ENCODE data around the gene SASS6.
"Not testable (repeated sequence)": the region's sequence is repeated elsewhere in the genome, so short reads cannot be mapped to it uniquely, and the experiment has no call there.

SASS6 gene

GRCh38 chr1:100100202-100100601 lies 32.5 kb downstream of the SASS6 start:
- DNase-seq, result no peak

- no peak for DNase-seq
Measured at GRCh38 chr1:100090471-100090870, 42.3 kb downstream of the SASS6 start.

- DNase-seq, result no peak
Measured at GRCh38 chr1:100089082-100089481, 43.6 kb downstream of the SASS6 start.

- no peak for DNase-seq
Measured at GRCh38 chr1:100087396-100087795, 45.3 kb downstream of the SASS6 start.

- DNase-seq, result no peak
Measured at GRCh38 chr1:100080331-100080730, 52.4 kb downstream of the SASS6 start.

GRCh38 chr1:100077531-100077930 lies 55.2 kb downstream of the SASS6 start:
- no peak for DNase-seq

- peak; percentile 29 for DNase-seq
Measured at GRCh38 chr1:100076744-100077143, 56.0 kb downstream of the SASS6 start.

- no peak for DNase-seq
Measured at GRCh38 chr1:100076319-100076718, 56.4 kb downstream of the SASS6 start.

- peak; percentile 26 for DNase-seq
Measured at GRCh38 chr1:100075773-100076172, 57.0 kb downstream of the SASS6 start.

- DNase-seq, result no peak
Measured at GRCh38 chr1:100074604-100075395, 57.9 kb downstream of the SASS6 start.

- no peak for DNase-seq
Measured at GRCh38 chr1:100073531-100073930, 59.2 kb downstream of the SASS6 start.

GRCh38 chr1:100070201-100070939 lies 62.4 kb downstream of the SASS6 start:
- DNase-seq, result no peak

GRCh38 chr1:100065969-100066227 lies 66.8 kb downstream of the SASS6 start:
- DNase-seq, result no peak

GRCh38 chr1:100065183-100065968 lies 67.4 kb downstream of the SASS6 start:
- no peak for DNase-seq

GRCh38 chr1:100061681-100062080 lies 71.0 kb downstream of the SASS6 start:
- DNase-seq, result no peak

GRCh38 chr1:100053727-100054126 lies 79.0 kb downstream of the SASS6 start:
- no peak for DNase-seq

- no peak for DNase-seq
Measured at GRCh38 chr1:100053119-100053518, 79.6 kb downstream of the SASS6 start.

- DNase-seq, result no peak
Measured at GRCh38 chr1:100051893-100052292, 80.8 kb downstream of the SASS6 start.

- no peak for DNase-seq
Measured at GRCh38 chr1:100051401-100051800, 81.3 kb downstream of the SASS6 start.

- no peak for DNase-seq
Measured at GRCh38 chr1:100050139-100050538, 82.6 kb downstream of the SASS6 start.

GRCh38 chr1:100047235-100047708 lies 85.5 kb downstream of the SASS6 start:
- DNase-seq, result not testable (repeated sequence)

GRCh38 chr1:100045206-100045605 lies 87.5 kb downstream of the SASS6 start:
- DNase-seq, result peak; percentile 21

GRCh38 chr1:100039591-100039990 lies 93.1 kb downstream of the SASS6 start:
- no peak for DNase-seq

Data from activated CD4-positive, alpha-beta T cell treated with anti-CD3 and anti-CD28 coated beads, Interleukin-2, amount 50 U/mL, for 16 hours (primary cell).